Colonic mucosa (tissue), 4 donors: ENCODE data around the gene TMEM60. TPM values are rescaled to one million over a fixed set of nuclear protein-coding genes. Genes with fewer than 3 reads are reported as not detected.

Experiments used
- DNase-seq: peaks from one replicate; pipeline ENCODE4 v3.0.0-alpha.2; 2020
- H3K27ac ChIP-seq: fragments of 200-600 bp; one replicate; pipeline ENCODE4 v1.8.0; 2021
- H3K27me3 ChIP-seq: fragments of 200-600 bp; one replicate; pipeline ENCODE4 v1.8.0; 2021
- H3K36me3 ChIP-seq: fragments of 200-600 bp; one replicate; pipeline ENCODE4 v1.8.0; 2021
- H3K4me1 ChIP-seq: fragments of 200-600 bp; one replicate; pipeline ENCODE4 v1.8.0; 2021; ENCODE audit warnings: mild to moderate bottlenecking
- H3K4me3 ChIP-seq: fragments of 200-600 bp; one replicate; pipeline ENCODE4 v1.8.0; 2021
- H3K9ac ChIP-seq, 2 donors: one replicate each; pipeline ENCODE4 v1.7.0; 2013; ENCODE audit warnings: control low read depth in 2 of 2, low read depth in 2 of 2, low read length in 2 of 2
- H3K9me3 ChIP-seq: fragments of 200-600 bp; one replicate; pipeline ENCODE4 v1.8.0; 2021
- intact Hi-C: fragments of 100-400 bp; cut with DNase I; formaldehyde crosslinking; loops from one replicate; pipeline ENCODE4 v1.14.1; 2022
- total RNA-seq, 2 donors: library from RNA; stranded (reverse); fragmentation: NEBNext Ultra II Directional in 1 of 2; extraction: Animal tissue kit (Norgen Biotek cat#: 25700) in 1 of 2; gene quantifications; one replicate each; pipeline ENCODE4 v1.2.1, GENCODE V29; 2021
- TF ChIP-seq, protein P1 (sequence below): fragments of 200-600 bp; IDR thresholded peaks from one replicate; pipeline ENCODE4 v1.8.0; 2022; ENCODE audit warnings: antibody characterized with exemption, mild to moderate bottlenecking
- donor health status: healthy.
- donor health status: DM: no; HTN: no; CAD: no.
- donor health status: DM: no; HTN: no; CAD: no.

TMEM60 gene
- total RNA-seq, 2 donors from 2014 or later: 12.6 to 19.8 TPM

DNA sequence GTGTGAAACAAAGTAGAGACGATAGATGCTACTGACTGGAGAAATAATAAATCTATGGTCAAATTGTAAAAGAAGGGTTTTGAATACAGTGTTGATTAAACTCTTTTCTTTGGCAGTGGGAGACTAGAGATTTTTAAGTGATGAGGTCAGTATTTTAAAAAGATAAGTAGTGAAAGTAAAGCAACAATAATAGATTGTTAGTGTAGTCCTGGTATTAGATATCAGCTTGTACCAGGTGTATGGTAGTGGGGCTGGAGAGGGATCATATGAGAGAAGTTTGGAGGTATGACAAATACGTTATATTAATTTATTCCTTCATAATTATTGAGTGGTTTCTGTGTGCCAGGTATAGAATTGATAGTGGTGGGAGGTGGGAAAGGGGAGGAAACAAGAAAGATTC lies 25.6 kb upstream of the TMEM60 start:
- intact Hi-C loops: no loop called here

DNA sequence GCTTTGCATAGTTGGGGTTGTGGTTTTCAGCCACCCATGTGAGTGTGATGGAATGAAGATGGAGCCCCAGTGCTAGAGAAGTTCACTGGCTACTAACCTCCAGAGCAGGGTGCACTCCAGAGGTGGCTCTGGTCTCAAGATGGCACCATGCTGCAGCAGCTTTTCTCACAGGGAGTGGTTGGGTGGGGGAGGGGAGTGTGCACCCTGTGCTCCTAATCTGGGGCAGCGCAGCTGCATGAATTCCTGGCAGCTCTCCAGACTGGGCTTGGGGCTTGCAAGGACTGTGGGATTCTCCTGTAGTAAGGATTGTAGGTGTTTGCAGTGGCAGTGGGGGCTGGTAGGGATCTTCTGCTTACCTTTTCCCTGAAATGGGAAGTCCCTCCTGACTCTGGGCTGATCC lies 24.0 kb upstream of the TMEM60 start:
- DNase-seq: no peak
- Histone ChIP-seq H3K9me3 (no peaks in the 10 kb centered on the region), H3K4me1 (no peaks in the 10 kb centered on the region), H3K36me3 (no peaks in the 10 kb centered on the region), H3K27ac (no peak overlapping the region), H3K27me3 (no peaks in the 10 kb centered on the region), H3K4me3 (no peak overlapping the region), H3K9ac (no peak overlapping the region)
- TF ChIP-seq, protein P1, sequence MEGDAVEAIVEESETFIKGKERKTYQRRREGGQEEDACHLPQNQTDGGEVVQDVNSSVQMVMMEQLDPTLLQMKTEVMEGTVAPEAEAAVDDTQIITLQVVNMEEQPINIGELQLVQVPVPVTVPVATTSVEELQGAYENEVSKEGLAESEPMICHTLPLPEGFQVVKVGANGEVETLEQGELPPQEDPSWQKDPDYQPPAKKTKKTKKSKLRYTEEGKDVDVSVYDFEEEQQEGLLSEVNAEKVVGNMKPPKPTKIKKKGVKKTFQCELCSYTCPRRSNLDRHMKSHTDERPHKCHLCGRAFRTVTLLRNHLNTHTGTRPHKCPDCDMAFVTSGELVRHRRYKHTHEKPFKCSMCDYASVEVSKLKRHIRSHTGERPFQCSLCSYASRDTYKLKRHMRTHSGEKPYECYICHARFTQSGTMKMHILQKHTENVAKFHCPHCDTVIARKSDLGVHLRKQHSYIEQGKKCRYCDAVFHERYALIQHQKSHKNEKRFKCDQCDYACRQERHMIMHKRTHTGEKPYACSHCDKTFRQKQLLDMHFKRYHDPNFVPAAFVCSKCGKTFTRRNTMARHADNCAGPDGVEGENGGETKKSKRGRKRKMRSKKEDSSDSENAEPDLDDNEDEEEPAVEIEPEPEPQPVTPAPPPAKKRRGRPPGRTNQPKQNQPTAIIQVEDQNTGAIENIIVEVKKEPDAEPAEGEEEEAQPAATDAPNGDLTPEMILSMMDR: no peak
- intact Hi-C loops: no loop called here

More for the DNA sequence above, 25.6 kb upstream of the TMEM60 start:
- Histone ChIP-seq H3K36me3 (no peaks in the 10 kb centered on the region), H3K4me1 (no peaks in the 10 kb centered on the region), H3K9ac (no peak overlapping the region), H3K9me3 (no peaks in the 10 kb centered on the region), H3K4me3 (no peak overlapping the region), H3K27me3 (no peaks in the 10 kb centered on the region), H3K27ac (no peak overlapping the region)
- no peak for DNase-seq
- TF ChIP-seq, protein P1: no peak

DNA sequence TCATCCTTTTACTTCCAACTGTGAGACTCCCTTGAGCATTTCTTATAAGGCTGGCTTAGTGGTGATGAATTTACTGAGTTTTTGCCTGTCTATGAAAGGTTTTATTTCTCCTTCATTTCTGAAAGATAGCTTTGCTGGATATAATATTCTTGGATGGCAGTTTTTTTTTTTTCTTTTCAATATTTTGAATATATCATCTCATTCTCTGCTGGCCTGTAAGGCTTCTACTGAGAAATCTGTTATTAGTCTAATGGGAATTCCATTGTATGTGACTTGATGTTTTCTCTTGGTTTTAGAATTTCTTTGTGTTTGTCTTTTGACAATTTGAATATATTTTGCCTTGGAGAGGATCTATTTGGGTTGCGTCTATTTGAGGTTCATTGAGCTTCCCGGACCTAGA lies 22.7 kb upstream of the TMEM60 start:
- no peaks in the 10 kb centered on the region for H3K9me3 ChIP-seq
- no peak for DNase-seq
- intact Hi-C loops: no loop called here
- H3K36me3 ChIP-seq: no peaks in the 10 kb centered on the region
- H3K9ac ChIP-seq: no peak overlapping the region
- H3K4me3 ChIP-seq: no peak overlapping the region
- H3K4me1 ChIP-seq: no peaks in the 10 kb centered on the region
- H3K27ac ChIP-seq: no peak overlapping the region
- H3K27me3 ChIP-seq: no peaks in the 10 kb centered on the region
- TF ChIP-seq, protein P1: no peak

DNA sequence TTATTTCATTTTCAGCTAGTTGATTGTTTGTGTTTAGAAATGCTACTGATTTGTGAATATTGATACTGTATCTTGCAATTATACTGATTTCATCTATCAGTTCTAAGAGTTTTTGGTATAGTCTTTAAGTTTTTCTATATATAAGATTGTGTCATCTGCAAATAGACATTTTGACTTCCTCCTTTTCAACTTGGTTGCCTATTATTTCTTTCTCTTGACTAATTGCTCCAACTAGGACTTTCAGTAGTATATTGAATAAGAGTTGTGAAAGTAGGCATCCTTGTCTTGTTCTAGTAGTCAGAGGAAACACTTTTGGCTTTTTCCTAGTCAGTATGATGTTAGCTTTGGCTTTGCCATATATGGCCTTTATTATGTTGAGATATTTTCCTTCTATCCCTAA lies 20.8 kb upstream of the TMEM60 start:
- H3K9me3 ChIP-seq: no peaks in the 10 kb centered on the region
- DNase-seq: no peak
- no peak overlapping the region for H3K4me3 ChIP-seq
- no peaks in the 10 kb centered on the region for H3K27me3 ChIP-seq
- H3K36me3 ChIP-seq: no peaks in the 10 kb centered on the region
- H3K27ac ChIP-seq: no peak overlapping the region
- H3K9ac ChIP-seq: no peak overlapping the region
- intact Hi-C loops: loop anchor here (10.0 kb wide), 1 partner anchor 56 kb away; no protein-coding TSS in a partner anchor
- TF ChIP-seq, protein P1: no peak
- H3K4me1 ChIP-seq: no peaks in the 10 kb centered on the region

DNA sequence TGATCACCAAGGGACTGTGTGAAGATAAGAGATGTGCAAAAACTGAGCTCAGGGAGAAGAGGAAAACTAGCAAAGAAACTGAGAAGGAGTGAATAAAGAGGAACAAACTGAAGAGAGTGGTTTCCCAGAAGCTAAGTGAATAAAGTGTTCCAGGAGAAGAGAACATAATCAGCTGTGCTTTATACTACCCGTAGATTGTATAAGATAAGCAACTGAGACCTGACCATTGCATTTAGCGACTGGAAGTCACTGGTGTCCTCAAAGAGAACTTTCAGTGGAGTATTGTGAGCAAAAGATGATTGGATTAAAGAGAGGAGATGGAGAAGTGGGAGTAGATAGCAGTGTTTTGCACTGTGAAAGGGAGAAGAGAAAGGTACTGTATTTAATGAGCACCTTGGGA lies 14.9 kb upstream of the TMEM60 start:
- TF ChIP-seq, protein P1: no peak

More for the DNA sequence above, 14.9 kb upstream of the TMEM60 start:
- H3K9me3 ChIP-seq: no peaks in the 10 kb centered on the region
- no peaks in the 10 kb centered on the region for H3K4me1 ChIP-seq
- no peaks in the 10 kb centered on the region for H3K27me3 ChIP-seq
- H3K27ac ChIP-seq: no peak overlapping the region
- no peak for DNase-seq
- no peak overlapping the region for H3K4me3 ChIP-seq
- no peak overlapping the region for H3K9ac ChIP-seq
- no peaks in the 10 kb centered on the region for H3K36me3 ChIP-seq
- intact Hi-C loops: loop anchor here (10.0 kb wide), 1 partner anchor 62 kb away; no protein-coding TSS in a partner anchor
